OCI-LY1 (cell line): Measurements from ENCODE around the gene SLC13A2.

Experiments
- H2AFZ ChIP-seq: fragments of 200-600 bp; sonication (generic), shearing (Covaris generic); 2 replicates; pipeline ENCODE4 v1.6.0; 2014; ENCODE audit warnings: antibody characterized with exemption, mild to moderate bottlenecking, low read length
- H3F3A ChIP-seq: fragments of 200-600 bp; sonication (generic), shearing (Covaris generic); 2 replicates; pipeline ENCODE4 v1.6.0; 2014; ENCODE audit warnings: mild to moderate bottlenecking, antibody characterized with exemption, low read length, moderate library complexity; ENCODE audit not compliant: insufficient read depth
- H3K27ac ChIP-seq: fragments of 200-600 bp; sonication (generic); 2 replicates; pipeline ENCODE4 v1.5.1; 2014; ENCODE audit warnings: low read length, mixed run types, mild to moderate bottlenecking, low read depth; ENCODE audit not compliant: poor library complexity, severe bottlenecking
- H3K27me3 ChIP-seq: fragments of 200-600 bp; sonication (generic); 2 replicates; pipeline ENCODE4 v1.6.0; 2014; ENCODE audit warnings: antibody characterized with exemption, mild to moderate bottlenecking, low read length, moderate library complexity; ENCODE audit not compliant: insufficient read depth
- H3K36me3 ChIP-seq: fragments of 200-600 bp; sonication (generic); 2 replicates; pipeline ENCODE4 v1.6.1; 2014; ENCODE audit warnings: mild to moderate bottlenecking, antibody characterized with exemption, low read length, moderate library complexity, mixed read lengths; ENCODE audit not compliant: insufficient read depth
- H3K4me1 ChIP-seq: fragments of 200-600 bp; sonication (generic); 2 replicates; pipeline ENCODE4 v1.5.1; 2014; ENCODE audit warnings: mild to moderate bottlenecking, low read length, moderate library complexity; ENCODE audit not compliant: insufficient read depth, severe bottlenecking
- H3K4me2 ChIP-seq: fragments of 200-600 bp; sonication (generic), shearing (Covaris generic); 2 replicates; pipeline ENCODE4 v1.6.1; 2014; ENCODE audit warnings: low read length
- H3K4me3 ChIP-seq: fragments of 200-600 bp; sonication (generic); 2 replicates; pipeline ENCODE4 v1.5.1; 2014; ENCODE audit warnings: low read length, low read depth, mild to moderate bottlenecking, mixed read lengths; ENCODE audit not compliant: poor library complexity, severe bottlenecking
- H3K79me2 ChIP-seq: fragments of 200-600 bp; shearing (Covaris generic); 2 replicates; pipeline ENCODE4 v1.6.1; 2016; ENCODE audit warnings: mixed run types, low read length, mixed read lengths; ENCODE audit not compliant: insufficient read depth
- H3K9ac ChIP-seq: fragments of 200-600 bp; sonication (generic), shearing (Covaris generic); 2 replicates; pipeline ENCODE4 v1.6.1; 2014; ENCODE audit warnings: mild to moderate bottlenecking, low read length, mixed read lengths
- H3K9me2 ChIP-seq: fragments of 200-600 bp; sonication (generic), shearing (Covaris generic); 2 replicates; pipeline ENCODE4 v1.6.1; 2014; ENCODE audit warnings: low read depth, mild to moderate bottlenecking, low read length, mixed read lengths
- H3K9me3 ChIP-seq: fragments of 200-600 bp; shearing (Covaris generic); 2 replicates; pipeline ENCODE4 v1.6.1; 2014; ENCODE audit warnings: low read length, mixed read lengths
- H4K20me1 ChIP-seq: fragments of 200-600 bp; sonication (generic), shearing (Covaris generic); 2 replicates; pipeline ENCODE4 v1.6.0; 2016; ENCODE audit warnings: mild to moderate bottlenecking, low read length; ENCODE audit not compliant: insufficient read depth
- EZH2 ChIP-seq: fragments of 200-600 bp; sonication (generic), shearing (Covaris generic); IDR thresholded peaks from 2 replicates; pipeline ENCODE4 v1.8.0; 2017; ENCODE audit warnings: borderline replicate concordance, mixed run types, mild to moderate bottlenecking, antibody characterized with exemption, low read length, moderate library complexity, mixed read lengths
- TF ChIP-seq, protein P1 (sequence below): fragments of 200-600 bp; sonication (generic), shearing (Covaris generic); IDR thresholded peaks from 2 replicates; pipeline ENCODE4 v1.5.1; 2017; ENCODE audit warnings: mild to moderate bottlenecking, antibody characterized with exemption, low read length, moderate library complexity, mixed read lengths

SLC13A2 gene

DNA sequence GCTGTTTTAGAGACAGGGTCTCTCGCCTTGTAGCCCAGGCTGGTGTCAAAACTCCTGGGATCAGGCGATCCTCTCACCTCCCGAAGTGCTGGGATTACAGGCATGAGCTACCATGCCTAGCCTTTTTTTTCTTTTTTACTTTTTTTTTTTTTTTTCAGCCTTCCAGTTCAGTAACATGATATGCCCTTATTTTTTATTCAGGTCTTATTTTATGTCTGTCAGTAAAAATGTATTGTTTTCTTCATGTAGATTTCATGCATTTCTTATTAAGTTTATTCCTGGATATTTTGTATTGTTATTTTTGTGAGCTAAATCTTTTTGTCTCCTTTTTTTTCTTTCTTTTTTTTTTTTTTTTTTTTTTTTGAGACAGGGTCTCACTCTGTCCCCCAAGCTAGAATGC, 30.0 kb downstream of the SLC13A2 start:
- H3K9ac ChIP-seq = no peak overlapping the region
- no peaks in the 10 kb centered on the region for H3K36me3 ChIP-seq
- no peaks in the 10 kb centered on the region for H3K4me1 ChIP-seq
- no peaks in the 10 kb centered on the region for H3F3A ChIP-seq
- no peak overlapping the region for H3K4me3 ChIP-seq
- H3K27ac ChIP-seq = no peak overlapping the region
- no peak overlapping the region for H2AFZ ChIP-seq
- H3K79me2 ChIP-seq = no peaks in the 10 kb centered on the region
- no peak overlapping the region for H3K4me2 ChIP-seq
- no peaks in the 10 kb centered on the region for H4K20me1 ChIP-seq
- TF ChIP-seq, protein P1, sequence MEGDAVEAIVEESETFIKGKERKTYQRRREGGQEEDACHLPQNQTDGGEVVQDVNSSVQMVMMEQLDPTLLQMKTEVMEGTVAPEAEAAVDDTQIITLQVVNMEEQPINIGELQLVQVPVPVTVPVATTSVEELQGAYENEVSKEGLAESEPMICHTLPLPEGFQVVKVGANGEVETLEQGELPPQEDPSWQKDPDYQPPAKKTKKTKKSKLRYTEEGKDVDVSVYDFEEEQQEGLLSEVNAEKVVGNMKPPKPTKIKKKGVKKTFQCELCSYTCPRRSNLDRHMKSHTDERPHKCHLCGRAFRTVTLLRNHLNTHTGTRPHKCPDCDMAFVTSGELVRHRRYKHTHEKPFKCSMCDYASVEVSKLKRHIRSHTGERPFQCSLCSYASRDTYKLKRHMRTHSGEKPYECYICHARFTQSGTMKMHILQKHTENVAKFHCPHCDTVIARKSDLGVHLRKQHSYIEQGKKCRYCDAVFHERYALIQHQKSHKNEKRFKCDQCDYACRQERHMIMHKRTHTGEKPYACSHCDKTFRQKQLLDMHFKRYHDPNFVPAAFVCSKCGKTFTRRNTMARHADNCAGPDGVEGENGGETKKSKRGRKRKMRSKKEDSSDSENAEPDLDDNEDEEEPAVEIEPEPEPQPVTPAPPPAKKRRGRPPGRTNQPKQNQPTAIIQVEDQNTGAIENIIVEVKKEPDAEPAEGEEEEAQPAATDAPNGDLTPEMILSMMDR = no peak
- no peak for TF ChIP-seq EZH2
- H3K9me3 ChIP-seq = no peaks in the 10 kb centered on the region
- H3K9me2 ChIP-seq = no peaks in the 10 kb centered on the region
- H3K27me3 ChIP-seq = no peaks in the 10 kb centered on the region; the same call in 1 of the 2 replicates

DNA sequence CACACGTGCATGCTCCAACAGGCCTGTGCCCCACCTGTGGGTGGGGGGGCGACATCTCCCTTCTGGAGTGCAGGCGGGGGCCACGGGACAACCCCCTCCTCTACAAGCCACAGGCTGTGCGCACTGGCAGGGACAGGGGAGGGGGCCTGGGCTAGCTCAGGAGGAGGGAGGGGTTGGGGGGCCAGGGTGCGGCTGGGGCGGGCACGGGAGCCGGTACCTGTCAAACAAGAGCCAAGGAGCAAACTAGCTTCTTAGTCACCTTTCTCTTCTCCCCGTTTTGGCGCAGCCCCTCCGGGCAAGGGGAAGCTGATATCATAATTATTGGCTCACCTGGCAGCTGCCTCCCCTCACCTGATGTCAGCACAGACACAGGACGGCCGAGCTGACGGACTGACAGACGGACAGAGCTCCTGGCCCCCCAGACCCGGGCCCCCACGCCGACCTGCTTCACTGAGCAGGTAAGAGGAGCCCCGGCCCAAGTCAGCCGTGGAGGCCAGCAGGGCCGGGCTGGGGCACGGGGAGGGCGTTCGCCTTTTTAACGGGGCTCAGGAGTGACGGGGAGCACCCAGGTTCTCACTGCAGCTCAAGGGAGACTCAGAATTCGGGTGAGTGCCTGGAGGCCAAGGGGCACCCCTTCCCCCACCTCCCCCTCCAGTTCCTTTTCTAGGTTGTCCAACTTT, 32.7 kb downstream of the SLC13A2 start, which contains the start of gene FOXN1:
Gene FOXN1 (plus strand): TSS at position 363 of the 680 bp plus-strand sequence. CDS start 17,622 bp downstream, outside the sequence.
- H3K27me3 ChIP-seq = no peaks in the 10 kb centered on the region; the same call in 1 of the 2 replicates
- H3F3A ChIP-seq = no peaks in the 10 kb centered on the region
- H3K9me3 ChIP-seq = no peaks in the 10 kb centered on the region
- no peak within 1 kb of the TSS for H3K4me2 ChIP-seq
- H3K4me1 ChIP-seq = no peaks in the 10 kb centered on the region
- no peaks in the 10 kb centered on the region for H3K9me2 ChIP-seq
- H2AFZ ChIP-seq = no peak within 1 kb of the TSS
- H3K9ac ChIP-seq = no peak within 1 kb of the TSS
- H3K4me3 ChIP-seq = no peak within 1 kb of the TSS
- no peaks in the 10 kb centered on the region for H3K79me2 ChIP-seq
- TF ChIP-seq, protein P1 = no peak
- TF ChIP-seq EZH2 = no peak
- H4K20me1 ChIP-seq = no peaks in the 10 kb centered on the region
- no peak within 1 kb of the TSS for H3K27ac ChIP-seq
- no peaks in the 10 kb centered on the region for H3K36me3 ChIP-seq

DNA sequence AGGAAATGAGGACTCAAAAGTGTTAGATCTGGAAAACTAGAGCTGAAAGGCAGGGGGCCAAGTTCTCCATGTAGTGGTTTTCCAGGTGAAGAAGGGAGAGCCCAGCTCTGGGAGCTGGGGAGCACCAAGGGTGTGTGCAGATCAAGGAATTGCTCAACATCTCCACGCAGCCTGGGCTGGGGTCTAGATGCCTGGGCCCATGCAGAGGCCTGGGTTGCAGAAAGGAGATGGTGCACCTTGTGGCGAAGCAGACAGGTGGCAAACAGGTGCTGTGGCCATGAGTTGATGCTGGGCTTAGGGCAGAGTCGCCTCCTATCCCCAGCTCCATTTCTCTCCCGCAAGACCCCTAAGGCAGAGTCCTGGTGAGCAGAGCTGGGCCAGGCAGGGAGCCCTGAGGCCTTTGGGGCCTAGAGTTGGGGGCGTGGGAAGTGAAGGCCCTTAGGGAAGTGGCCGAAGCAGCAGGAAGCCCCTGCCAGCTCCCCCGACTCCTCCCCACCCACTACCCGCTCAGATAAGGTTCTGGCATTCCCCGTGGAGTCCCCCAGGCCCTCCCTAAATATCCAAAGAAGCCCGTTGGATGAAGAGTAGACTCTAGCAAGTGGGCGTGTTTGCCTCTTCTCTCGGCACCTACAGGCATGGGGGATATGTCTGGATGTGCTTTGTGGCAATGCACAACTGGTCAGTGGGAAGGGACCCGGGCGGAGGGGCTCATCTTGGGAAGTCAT, 33.5 kb downstream of the SLC13A2 start:
- H3K79me2 ChIP-seq = no peaks in the 10 kb centered on the region
- TF ChIP-seq, protein P1 = no peak
- TF ChIP-seq EZH2 = no peak
- H4K20me1 ChIP-seq = no peaks in the 10 kb centered on the region
- H3K4me1 ChIP-seq = no peaks in the 10 kb centered on the region
- H3K27ac ChIP-seq = no peak overlapping the region
- H3K9ac ChIP-seq = no peak overlapping the region
- H3K9me3 ChIP-seq = no peaks in the 10 kb centered on the region
- no peaks in the 10 kb centered on the region for H3F3A ChIP-seq
- no peaks in the 10 kb centered on the region for H3K27me3 ChIP-seq
- H3K4me3 ChIP-seq = no peak overlapping the region
- H2AFZ ChIP-seq = no peak overlapping the region
- H3K4me2 ChIP-seq = no peak overlapping the region
- H3K36me3 ChIP-seq = no peaks in the 10 kb centered on the region
- H3K9me2 ChIP-seq = no peaks in the 10 kb centered on the region
